Astrocyte (in vitro differentiated cells and primary cell): ENCODE results near the gene IL21R. TPM values are rescaled to one million over a fixed set of nuclear protein-coding genes. Genes with fewer than 3 reads are reported as not detected.

Experiments used
- DNase-seq: peaks from one replicate; pipeline ENCODE4 v3.0.0-alpha.2; 2010; ENCODE audit warnings: low read depth
- FAIRE-seq: peaks from 2 replicates; lab custom pipeline; 2011; peaks lifted over from hg19 to GRCh38; lab: Jason Lieb, UNC
- H2AFZ ChIP-seq: 2 replicates; pipeline ENCODE4 v1.6.0; 2012; ENCODE audit warnings: low read depth, low read length, inconsistent platforms
- H3K27ac ChIP-seq: 2 replicates; pipeline ENCODE4 v1.5.1; 2011; ENCODE audit warnings: low read depth, low read length, inconsistent platforms
- H3K27me3 ChIP-seq: 2 replicates; pipeline ENCODE4 v1.6.0; 2011; ENCODE audit warnings: low read length, inconsistent platforms; ENCODE audit not compliant: insufficient read depth
- H3K36me3 ChIP-seq: 2 replicates; pipeline ENCODE4 v1.5.1; 2011; ENCODE audit warnings: low read length, inconsistent platforms; ENCODE audit not compliant: insufficient read depth
- H3K4me1 ChIP-seq: 2 replicates; pipeline ENCODE4 v1.5.1; 2011; ENCODE audit warnings: low read length, inconsistent platforms; ENCODE audit not compliant: insufficient read depth
- H3K4me2 ChIP-seq: 2 replicates; pipeline ENCODE4 v1.6.0; 2012; ENCODE audit warnings: low read length, inconsistent platforms
- H3K4me3 ChIP-seq: 2 replicates; pipeline ENCODE4 v1.5.1; 2011; ENCODE audit warnings: low read depth, mild to moderate bottlenecking, low read length, inconsistent platforms; ENCODE audit not compliant: insufficient read depth
- H3K79me2 ChIP-seq: 2 replicates; pipeline ENCODE4 v1.6.0; 2012; ENCODE audit warnings: mild to moderate bottlenecking, low read length, inconsistent platforms; ENCODE audit not compliant: insufficient read depth
- H3K9ac ChIP-seq: 2 replicates; pipeline ENCODE4 v1.6.0; 2012; ENCODE audit warnings: mild to moderate bottlenecking, low read length, inconsistent platforms
- H3K9me3 ChIP-seq: 2 replicates; pipeline ENCODE4 v1.5.1; 2012; ENCODE audit warnings: low read depth, mild to moderate bottlenecking, low read length, inconsistent platforms; ENCODE audit not compliant: insufficient read depth
- H4K20me1 ChIP-seq: 2 replicates; pipeline ENCODE4 v1.6.0; 2012; ENCODE audit warnings: low read length, inconsistent platforms; ENCODE audit not compliant: insufficient read depth
- H3K27ac Mint-ChIP-seq: one replicate; pipeline ENCODE4 v1.8.0; 2021; ENCODE audit warnings: mild to moderate bottlenecking, mixed read lengths; ENCODE audit not compliant: unreplicated experiment
- H3K27me3 Mint-ChIP-seq: one replicate; pipeline ENCODE4 v1.8.0; 2021; ENCODE audit warnings: low read depth, mixed read lengths; ENCODE audit not compliant: unreplicated experiment
- H3K36me3 Mint-ChIP-seq: one replicate; pipeline ENCODE4 v1.8.0; 2021; ENCODE audit warnings: low read depth, mixed read lengths; ENCODE audit not compliant: unreplicated experiment
- H3K4me1 Mint-ChIP-seq: one replicate; pipeline ENCODE4 v1.8.0; 2021; ENCODE audit warnings: low read depth, mixed read lengths; ENCODE audit not compliant: unreplicated experiment
- H3K4me3 Mint-ChIP-seq: one replicate; pipeline ENCODE4 v1.8.0; 2021; ENCODE audit warnings: mild to moderate bottlenecking, moderate library complexity, mixed read lengths; ENCODE audit not compliant: unreplicated experiment
- H3K9me3 Mint-ChIP-seq: one replicate; pipeline ENCODE4 v1.8.0; 2021; ENCODE audit warnings: mild to moderate bottlenecking, mixed read lengths; ENCODE audit not compliant: unreplicated experiment
- CTCF ChIP-seq: IDR thresholded peaks from 2 replicates; pipeline ENCODE4 v1.5.1; 2011; ENCODE audit warnings: low read depth, mild to moderate bottlenecking, inconsistent platforms, low read length, moderate library complexity; ENCODE audit not compliant: insufficient read depth
- EZH2 ChIP-seq: IDR thresholded peaks from 2 replicates; pipeline ENCODE4 v1.6.1; 2012; ENCODE audit warnings: mild to moderate bottlenecking, low read length, inconsistent platforms; ENCODE audit not compliant: insufficient read depth
- total RNA-seq: library from RNA; stranded (reverse); gene quantifications from 2 replicates; pipeline ENCODE4 v1.2.1, GENCODE V29; 2021

IL21R gene
- total RNA-seq, 1 donor from 2014 or later = 1.8 TPM

DNA sequence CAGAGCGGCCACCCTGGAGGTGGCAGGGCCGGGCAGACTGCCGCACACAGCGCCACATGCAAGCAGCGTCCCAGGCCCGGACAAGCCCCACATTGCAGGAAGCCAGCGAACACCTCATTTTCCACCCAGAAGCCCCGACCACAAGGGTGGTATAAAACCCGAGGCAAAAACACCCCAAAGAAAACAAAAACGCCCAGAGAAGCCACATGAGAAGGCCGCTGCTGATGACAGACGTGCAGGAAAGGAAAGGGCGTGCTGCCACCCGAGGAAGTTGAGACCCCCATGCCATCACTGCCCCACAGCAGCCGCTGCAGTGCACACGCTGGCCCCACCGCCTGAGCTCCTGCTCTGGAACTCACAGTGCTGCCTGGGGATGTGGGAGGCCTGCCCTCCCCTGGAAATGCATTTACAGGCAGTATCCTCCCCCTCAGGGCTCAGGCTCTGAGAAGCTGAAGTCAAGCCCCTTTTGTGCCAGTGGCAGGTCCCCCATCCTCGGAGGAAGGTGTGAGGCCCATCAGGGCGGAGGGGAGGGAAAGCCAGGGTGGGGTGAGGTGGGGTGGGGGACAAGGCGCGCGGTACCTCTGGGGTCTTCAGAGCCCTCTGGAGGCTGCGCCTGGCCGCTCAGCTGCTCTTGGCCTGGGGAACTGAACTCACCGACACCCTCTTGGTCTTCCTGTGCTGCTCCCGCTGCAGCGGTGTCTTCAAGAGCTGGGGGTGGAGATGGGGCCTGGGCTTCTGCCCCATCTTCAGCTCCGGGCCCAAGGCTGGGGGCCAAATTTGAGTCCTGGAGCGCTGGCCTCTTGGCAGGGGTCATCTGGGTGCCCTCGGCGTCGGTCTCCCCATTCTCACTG lies 62.0 kb downstream of the IL21R start:
- H3K4me3 Mint-ChIP-seq = no peak overlapping the region
- no peaks in the 10 kb centered on the region for H3K79me2 ChIP-seq
- no peak for FAIRE-seq
- H3K36me3 ChIP-seq = peaks cover 27% of the 10 kb centered on the region
- DNase-seq = no peak
- no peak overlapping the region for H3K4me3 ChIP-seq
- H3K9ac ChIP-seq = no peak overlapping the region
- H3K4me1 Mint-ChIP-seq = peaks cover 3% of the 10 kb centered on the region
- TF ChIP-seq EZH2 (no peak), CTCF (no peak)
- no peak overlapping the region for H2AFZ ChIP-seq
- H3K27me3 ChIP-seq = no peaks in the 10 kb centered on the region
- no peak overlapping the region for H3K27ac ChIP-seq
- H3K4me1 ChIP-seq = peaks cover 9% of the 10 kb centered on the region
- H3K27ac Mint-ChIP-seq = no peak overlapping the region
- H3K9me3 ChIP-seq = peaks cover 3% of the 10 kb centered on the region
- no peak overlapping the region for H3K4me2 ChIP-seq
- peaks cover 12% of the 10 kb centered on the region for H3K9me3 Mint-ChIP-seq
- no peaks in the 10 kb centered on the region for H3K27me3 Mint-ChIP-seq
- peaks cover 50% of the 10 kb centered on the region for H3K36me3 Mint-ChIP-seq
- peaks cover 6% of the 10 kb centered on the region for H4K20me1 ChIP-seq

DNA sequence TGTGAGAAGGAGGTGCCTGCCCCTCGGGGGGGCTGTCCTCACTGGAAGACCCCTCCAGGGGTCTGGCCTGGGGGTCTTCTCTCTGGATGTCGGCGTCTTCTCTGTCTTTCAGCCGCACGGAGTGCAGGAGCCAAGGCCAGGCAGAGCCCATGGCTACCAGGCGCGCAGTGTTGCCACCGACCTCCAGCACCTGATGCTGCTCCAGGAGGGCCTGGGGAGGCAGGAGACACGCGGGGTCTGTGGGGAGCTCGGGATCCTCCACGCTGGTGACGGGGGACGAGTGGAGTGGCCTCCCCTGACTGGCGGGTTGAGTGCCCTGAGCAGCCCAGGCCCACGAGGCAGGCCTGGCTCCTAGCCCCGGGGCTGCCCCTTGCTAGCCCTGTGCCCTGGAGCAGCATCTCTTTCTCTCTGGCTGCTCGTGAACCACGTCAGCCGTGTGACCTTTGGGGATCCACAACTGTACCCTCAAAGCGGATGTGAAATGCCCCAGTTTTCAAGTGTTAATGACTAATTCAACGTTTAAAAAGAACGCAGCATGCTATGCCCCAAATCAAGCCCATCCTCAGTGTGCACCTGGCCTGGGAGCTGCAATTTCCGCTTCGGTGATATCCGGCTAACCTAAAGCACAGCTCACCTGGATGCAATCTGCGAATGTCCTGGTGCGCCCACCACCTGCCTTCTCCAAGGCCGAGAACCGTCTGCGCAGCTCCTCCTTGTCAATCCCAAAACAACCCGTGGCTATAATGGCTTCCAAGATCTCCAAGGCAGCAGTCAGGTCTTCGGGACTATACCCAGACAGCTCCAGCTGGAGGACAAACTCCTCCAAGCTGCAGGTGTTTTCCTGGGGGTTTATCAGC lies 62.9 kb downstream of the IL21R start:
- TF ChIP-seq CTCF = no peak
- TF ChIP-seq EZH2 = no peak
- H3K9ac ChIP-seq = no peak overlapping the region
- Mint-ChIP-seq H3K27me3 (no peaks in the 10 kb centered on the region), H3K36me3 (peaks cover 53% of the 10 kb centered on the region), H3K4me1 (peaks cover 3% of the 10 kb centered on the region), H3K4me3 (no peak overlapping the region), H3K27ac (no peak overlapping the region), H3K9me3 (peaks cover 12% of the 10 kb centered on the region)
- FAIRE-seq = no peak
- H3K9me3 ChIP-seq = peaks cover 3% of the 10 kb centered on the region
- peaks cover 6% of the 10 kb centered on the region for H4K20me1 ChIP-seq
- no peak overlapping the region for H3K27ac ChIP-seq
- DNase-seq = no peak
- no peaks in the 10 kb centered on the region for H3K27me3 ChIP-seq
- H3K79me2 ChIP-seq = no peaks in the 10 kb centered on the region
- peaks cover 35% of the 10 kb centered on the region for H3K36me3 ChIP-seq
- H3K4me3 ChIP-seq = no peak overlapping the region
- no peak overlapping the region for H3K4me2 ChIP-seq
- no peak overlapping the region for H2AFZ ChIP-seq
- peaks cover 9% of the 10 kb centered on the region for H3K4me1 ChIP-seq
